Stimulated activated CD8-positive, alpha-beta memory T cell treated with anti-CD3 and anti-CD28 coated beads, Interleukin-7, amount 100 ng/mL, for 4 hours (primary cell): ENCODE measurements around the gene POLD3.
"Not testable (repeated sequence)": the region's sequence is repeated elsewhere in the genome, so short reads cannot be mapped to it uniquely, and the experiment has no call there.

Experiments
- DNase-seq, 2 donors: peaks; one replicate each; pipeline ENCODE4 v3.0.0-alpha.2; 2020; ENCODE audit warnings: low read depth in 2 of 2

Gene POLD3

DNA sequence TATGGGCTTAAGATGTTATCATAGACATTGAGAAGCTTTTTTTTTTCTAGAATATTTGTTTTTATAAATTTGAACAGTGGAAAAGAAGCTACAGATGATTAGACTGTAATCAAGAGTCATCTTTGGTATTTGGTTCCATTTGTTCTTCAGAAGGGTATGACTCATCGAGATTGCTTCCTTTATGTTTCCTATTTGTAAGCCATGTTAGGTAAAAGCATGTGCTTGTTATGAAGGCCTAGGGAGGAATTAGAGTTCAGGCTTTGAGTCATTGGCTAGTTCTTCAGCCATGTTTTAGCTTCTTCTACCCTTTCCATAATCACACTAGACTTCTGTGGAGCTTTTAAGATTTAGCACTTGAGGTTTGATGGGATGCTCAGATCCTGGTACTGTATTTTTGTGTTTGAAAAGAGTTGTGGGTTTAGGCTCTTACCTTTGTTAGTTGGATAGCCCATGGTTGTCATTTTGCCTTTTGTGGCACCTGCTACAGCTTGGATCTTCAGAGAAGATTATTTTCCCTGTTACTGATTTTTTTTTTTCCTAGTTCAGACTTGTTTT, 44.3 kb downstream of the POLD3 start:
- DNase-seq, result no peak

DNA sequence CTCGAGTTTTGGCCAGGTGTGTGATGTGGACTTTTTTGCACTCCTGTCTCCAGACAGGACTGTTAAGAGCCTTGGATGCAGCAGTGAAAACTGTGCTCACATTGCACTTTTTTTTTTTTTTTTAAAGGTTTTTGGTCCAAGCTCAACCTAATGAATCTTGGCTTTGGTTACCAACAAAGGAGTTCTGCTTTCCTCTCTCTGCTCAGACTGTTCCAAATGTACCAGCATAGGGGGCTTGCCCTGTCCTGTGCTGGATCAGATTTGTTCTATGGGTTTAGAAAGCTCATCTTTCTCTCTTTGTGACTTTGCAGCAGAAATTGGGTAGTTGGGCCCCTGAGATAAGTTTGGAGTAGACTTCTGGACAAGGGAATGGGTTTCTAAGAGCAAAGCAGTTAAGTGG, 45.3 kb downstream of the POLD3 start:
- DNase-seq, result no peak

DNA sequence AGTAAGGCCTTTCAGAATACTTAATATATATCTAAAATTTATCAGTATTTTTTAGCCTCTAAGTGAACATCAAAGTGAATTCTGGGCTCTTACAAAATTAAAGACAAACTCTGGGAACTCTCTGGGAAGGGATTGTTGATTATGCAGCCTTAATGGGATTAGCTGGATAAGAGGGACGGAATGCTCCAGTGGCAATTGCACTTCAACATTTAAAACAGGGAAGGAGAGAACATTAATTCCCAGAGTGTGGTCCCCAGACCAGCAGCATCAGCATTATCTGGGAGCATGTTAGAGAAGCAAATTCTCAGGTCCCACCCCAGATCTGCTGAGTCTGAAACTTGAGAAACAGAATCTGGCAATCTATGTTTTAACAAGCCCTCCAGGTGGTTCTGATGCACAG, 46.5 kb downstream of the POLD3 start:
- DNase-seq, result no peak

DNA sequence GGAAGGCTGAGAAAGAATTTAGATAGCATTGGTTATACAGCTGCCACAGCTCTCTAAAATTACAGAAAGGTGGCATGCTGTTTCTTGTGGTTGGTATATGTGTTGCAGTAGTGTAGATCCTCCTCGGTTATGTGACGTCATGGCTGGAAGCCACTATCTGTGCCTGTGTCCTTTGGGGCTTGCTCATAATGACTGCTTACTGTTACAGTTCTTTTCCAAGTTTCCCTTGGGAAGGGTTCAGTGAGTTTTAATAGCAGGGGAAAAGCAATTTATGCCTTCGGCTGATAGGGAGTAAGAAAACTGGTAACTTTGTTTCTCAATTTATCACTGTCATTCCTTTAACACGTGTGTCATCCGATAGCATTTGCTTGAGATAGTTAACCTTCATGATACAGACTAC, 47.2 kb downstream of the POLD3 start:
- DNase-seq, result no peak

DNA sequence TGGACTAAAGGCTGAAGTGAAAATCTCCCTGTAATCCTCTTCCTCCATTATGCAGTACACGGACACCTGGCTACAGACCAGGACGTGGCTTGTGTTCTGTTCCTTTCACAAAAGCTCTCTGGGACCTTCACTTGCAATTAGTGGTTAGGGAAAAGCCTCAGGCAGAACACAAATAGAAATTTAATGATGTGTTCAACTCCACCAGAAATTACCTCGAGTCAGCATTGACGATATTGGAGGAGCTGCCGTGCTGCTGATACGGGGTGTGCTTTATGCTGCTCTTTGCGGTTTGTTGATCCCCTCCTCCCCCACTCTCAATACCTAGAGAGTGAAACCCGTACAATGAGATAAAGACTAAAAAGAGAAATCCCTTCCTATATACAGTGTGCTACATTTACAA, 48.9 kb downstream of the POLD3 start:
- DNase-seq, result no peak

DNA sequence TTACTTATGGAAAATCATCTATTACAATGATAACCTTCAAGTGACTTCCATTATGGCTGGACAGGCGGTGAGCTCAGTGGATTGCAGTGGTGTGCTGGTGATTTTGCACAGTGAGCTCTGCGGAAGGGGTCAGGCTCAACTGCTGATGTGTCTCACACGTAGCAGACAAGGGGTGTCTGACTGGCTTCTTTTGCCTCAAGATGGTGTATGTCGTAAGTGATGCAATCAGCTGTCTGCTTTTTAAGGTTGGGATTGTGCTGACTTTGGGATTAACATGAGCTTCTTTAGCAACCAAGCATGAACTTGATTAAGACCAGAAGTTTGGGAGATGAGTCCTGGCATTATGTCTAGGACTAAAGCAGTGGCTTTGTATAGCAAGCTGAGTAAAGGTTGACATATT, 49.5 kb downstream of the POLD3 start:
- DNase-seq, result no peak

DNA sequence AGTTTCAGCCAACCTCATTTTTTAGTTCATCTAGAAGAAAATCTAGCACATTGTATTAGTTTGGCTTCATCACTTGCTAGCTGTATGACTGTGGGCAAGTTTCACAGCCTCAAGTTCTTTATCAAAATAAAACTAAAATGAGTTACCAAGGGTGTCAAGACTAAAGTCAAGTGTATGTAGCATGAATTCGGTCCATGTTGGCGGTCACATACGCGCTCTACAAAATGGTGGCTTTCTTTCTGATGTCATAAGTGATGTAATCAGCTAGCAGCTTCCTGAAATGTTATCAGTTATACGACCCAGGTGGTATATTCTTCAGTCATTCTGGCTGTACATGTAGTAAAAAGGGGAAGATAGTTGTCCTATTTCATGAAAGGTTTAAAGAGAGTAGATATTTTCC, 50.5 kb downstream of the POLD3 start:
- DNase-seq, result no peak

DNA sequence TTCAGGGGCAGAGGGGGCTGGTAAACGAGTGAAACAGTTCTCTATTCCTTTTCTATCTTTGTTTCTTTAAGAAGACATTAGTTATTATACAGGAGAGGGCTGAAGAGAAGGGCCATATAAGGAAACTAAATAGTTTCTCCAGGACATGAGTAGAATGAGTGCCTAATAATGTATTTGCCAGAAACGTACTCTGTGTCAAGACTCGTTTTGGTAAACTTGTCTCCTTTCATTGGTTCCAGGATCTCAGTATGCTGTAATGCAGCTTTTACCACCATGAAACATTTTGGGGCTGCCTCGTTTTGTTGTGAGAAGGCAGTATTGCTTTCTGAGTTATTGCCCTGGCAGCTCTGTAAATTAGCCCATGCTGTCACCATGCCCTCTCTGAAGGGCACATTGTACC, 51.7 kb downstream of the POLD3 start:
- no peak for DNase-seq

DNA sequence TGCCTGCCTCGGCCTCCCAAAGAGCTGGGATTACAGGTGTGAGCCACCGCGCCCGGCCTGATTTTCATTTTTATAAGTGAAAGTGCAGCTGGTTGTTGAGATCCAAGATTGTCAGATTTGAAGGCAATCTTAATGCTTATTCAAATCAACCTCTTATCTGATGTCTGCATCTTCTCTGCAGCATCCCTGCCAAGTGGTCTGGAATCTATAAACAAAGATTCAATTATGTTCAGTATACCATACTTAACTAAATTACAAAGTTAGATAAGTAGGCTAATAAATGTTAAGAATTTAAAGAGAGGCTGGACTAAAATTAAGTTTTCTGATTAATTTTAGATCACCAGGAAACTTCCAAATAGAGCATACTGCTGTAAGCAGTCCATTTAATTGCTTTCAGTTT, 53.8 kb downstream of the POLD3 start:
- DNase-seq, result no peak

DNA sequence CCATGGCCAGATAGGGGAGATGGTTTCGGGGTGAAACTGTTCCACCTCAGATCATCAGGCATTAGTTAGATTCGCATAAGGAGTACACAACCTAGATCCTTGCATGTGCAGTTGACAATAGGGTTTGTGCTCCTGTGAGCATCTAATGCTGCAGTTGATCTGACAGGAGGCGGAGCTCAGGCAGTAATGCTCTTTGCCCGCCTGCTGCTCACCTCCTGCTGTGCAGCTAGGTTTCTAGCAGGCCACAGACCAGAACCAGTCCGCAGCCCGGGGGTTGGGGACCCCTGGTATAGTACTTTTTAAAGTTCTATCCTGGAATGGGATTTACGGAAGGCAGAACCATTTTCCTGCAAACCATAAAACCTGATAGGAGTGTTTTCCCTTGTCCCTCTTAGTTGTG, 54.6 kb downstream of the POLD3 start:
- DNase-seq, result no peak

DNA sequence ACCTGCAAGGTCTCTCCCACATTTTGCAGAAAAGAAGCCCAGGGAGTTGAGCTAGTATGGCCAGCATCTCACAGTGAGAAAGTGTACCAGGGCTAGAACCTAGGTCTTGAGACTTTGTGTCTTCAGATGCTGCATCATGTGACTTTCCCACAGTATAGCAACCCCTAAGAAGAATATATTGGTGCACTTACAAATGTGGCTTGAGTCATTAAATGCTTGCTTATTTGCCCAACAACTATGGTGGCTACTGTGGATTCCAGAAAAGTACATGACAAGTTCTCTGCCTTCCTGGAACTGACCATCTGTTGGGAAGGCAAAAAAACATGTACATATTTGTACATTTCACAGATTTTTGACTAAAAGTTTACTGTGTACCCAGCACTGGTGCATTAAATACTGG, 55.0 kb downstream of the POLD3 start:
- no peak for DNase-seq

DNA sequence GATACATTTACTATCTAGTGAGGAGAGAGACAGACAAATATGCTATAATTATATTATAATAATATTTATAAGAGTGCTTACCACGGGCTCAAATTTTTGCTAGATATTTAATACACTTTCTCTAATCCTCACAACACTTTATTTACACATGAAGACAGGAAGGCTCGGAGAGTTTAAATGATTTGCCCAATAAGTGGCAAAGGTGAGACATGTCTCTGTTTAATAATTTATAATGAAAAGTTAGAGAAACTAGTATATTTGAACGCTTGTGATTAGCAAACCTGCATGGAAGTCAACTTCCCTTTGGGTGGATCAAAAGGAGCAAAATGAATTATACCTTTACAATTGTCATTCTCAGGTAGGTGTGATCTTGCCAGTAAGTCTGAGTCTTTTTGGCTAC, 55.4 kb downstream of the POLD3 start:
- no peak for DNase-seq

DNA sequence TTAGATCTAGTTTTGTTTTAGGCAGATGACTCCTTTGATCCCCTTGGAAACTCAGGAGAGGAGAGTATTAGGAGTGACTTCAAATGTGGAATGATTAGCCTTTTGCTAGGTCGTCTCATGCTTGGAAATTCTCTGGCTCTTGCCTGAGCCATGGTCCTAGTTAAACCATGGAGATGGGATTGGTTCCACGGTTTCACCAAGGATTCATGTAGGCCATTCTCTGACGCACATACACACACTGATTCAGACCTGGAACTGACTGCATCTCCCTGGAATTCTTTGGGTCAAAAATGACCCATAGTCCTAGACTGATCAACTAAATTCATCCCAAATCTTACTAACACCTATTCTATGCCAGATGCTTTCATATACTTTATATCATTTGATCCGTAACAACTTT, 56.5 kb downstream of the POLD3 start:
- DNase-seq, result no peak

DNA sequence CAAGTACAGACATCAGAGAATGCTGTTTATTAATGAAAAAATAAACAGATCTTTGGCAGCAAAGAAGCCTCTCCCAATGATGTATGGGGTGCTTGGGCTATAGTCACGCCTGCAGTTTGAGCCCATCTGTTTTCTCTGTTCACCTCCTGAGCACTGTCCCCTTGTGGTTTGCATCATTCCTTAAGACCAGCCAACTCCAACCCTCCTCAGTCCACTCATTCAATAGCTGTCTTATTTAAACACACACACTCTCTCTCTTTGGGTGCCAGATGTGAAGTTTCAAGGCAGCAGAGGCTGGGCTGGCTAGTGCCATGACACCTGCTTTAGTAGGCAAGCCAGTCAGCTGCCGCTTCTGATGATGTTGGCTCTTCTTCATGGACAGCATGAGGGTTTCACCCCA, 58.1 kb downstream of the POLD3 start:
- DNase-seq, result no peak

DNA sequence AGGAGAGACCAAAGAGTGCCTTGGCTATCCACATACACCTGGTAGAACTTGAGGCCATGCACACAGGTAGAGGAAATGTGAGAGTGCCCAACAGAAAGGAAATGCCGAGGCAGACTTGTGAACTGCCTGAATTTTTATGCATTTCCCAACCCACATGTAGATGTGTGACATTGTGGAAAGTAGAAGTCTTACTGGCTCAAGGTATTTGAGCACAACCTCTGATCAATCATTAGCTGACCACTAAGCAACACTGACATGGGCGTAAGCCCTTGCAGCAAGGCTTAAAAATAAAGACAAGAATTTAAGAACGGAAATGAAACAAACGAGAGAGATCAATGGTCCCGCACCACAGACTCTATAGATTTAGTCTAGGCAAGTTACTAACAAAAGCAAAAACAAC, 62.6 kb downstream of the POLD3 start:
- no peak for DNase-seq

DNA sequence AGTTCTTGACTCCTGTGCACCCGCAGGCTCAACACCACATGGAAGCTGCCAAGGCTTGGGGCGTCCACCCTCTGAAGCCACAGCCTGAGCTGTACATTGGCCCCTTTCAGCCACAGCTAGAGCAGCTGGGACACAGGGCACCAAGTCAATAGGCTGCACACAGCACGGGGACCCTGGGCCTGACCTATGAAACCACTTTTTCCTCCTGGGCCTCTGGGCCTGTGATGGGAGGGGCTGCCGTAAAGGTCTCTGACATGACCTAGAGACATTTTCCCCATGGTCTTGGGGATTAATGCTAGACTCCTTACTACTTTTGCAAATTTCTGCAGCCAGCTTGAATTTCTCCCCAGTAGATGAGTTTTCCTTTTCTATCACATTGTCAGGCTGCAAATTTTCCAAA, 66.7 kb downstream of the POLD3 start:
- not testable (repeated sequence) for DNase-seq

DNA sequence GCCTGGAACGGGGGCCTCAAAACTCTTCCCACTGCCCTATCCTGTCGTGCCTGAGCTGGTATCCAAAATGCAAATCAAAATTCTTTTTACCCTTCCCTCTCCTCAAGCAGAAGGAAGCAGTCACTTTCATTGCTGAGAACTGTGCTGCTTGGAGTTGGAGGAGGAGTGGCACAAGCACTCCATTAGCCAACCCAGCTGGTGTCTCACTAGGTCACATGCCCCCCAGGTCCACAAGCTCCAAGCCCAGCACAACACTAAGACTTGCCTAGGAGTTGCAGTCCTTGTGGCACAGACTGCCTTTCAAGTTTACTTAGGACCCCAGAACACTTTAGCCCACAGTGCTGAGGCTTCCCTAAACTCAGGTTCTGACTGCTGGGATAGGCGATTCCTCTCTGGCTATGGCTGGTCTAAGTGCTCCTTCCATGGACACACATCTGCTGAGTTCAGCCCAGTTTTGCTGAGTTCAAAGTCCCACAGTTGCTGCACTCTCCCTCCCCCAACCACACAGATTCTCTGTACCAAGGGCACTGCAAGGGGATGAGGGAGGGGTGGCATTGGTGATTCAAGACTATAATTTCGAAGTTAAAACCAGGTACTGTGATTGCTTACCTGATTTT, 70.2 kb downstream of the POLD3 start:
- no peak for DNase-seq

DNA sequence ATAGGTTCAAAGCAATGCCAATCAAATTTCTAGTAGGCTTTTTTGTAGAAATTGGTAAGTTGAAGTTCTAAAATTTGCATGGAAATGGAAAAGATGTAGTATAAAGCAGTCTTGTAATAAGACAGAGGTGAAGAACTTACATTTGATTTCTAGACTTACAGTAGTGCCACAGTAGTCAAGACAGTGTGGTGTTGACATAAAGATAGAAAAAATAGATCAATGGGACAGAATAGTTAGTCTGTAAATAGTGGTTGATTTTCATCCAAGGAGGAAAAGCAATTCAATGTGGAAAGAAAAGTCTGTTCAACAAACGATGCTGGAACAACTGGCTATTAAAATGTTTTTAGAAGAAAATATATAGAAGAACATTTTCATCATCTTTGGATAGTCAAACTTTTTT, 70.9 kb downstream of the POLD3 start:
- no peak for DNase-seq

DNA sequence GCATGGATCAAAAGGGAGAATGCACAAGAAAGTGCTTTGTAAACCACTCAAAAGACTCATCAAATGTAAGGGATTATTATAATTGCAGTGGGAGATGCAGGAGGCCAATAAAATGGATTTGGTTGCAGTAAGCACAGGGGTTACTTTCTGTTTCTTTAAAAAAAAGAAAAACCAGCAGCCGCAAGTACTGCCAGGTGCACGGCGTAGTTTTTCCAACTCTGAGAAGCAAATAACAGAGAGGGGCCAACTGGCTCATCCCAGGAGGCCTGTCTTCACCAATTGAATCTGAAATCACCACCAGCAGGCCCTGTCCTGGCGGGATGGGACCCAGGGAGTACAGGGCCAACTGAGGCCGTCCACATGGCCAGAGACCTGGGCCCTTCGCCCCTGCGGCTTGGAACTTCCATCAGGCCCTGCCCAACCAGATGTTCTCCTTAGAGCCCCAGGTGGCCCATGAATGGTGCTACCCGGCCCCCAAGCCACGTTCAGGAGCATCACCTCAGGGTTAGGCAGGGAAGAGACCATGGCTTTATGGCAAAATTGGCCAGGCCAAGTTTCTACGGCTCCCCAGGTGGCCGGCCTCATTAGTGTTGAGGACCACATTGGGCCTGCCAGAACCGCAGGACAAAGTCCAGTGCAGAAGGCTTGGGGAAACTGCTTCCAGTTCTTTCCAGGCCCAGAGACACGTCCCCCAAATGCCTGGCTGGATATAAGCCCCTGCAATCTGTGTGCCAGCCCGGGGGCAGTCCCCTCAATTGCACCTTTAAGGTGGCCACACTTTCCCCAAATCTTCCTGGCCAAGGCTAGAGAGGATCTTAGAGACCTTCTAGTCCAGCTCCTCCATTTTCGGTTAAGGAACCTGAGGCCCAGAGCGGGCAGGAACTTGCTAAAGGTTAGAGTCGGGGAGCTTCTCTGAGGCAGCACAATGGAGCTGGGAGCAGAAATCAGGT, 77.1 kb downstream of the POLD3 start:
- no peak for DNase-seq

DNA sequence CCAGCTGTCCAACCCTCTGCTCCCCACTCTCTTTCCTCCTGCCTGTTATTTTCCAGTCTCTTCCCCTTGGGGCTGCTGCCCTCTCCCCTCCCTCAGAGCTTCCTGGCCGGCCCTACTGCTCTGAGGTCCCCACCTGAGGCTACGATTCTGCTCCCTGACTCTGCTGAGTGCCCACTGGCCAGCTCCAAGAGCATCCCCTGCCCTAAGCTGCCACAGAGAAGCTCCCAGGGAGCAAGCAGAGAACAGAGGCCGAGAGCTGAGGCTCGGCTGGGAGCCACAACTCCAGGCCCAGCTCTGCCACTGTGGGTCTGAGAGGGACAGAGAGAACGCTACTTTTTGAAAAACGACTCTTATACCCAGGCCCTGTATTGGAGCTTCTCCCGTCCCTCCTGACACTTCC, 77.8 kb downstream of the POLD3 start:
- no peak for DNase-seq

DNA sequence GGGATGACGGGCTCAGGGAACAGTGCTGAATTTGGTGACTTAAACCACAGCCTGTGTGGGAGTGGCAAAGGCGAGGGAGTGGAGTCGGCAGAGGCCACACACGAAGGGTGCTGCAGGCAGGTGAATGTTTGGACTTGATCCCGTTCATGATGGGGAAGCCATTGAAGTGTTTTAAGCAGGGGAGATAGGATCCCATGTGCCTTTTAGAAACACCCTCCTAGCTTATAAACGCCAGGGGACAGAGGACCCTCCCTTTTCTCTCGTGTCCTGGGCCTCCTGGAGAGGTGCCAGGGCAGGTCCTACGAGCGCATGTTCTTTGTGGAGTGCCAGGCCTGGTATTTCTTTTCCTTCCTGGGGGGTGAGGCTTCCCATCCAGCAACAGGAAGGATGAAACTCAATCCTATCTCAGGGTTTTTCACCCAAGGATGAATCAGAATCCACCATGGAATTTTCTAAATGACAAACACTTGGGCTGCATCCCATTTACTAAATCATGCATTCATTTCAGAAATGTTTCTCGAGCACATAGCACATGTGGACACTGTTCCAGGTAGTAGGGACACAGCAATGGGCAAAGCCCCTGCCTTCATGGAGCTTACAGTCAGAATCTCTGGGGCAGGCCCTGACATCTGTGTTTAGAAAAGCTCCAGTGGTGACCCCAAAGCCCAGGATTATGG, 79.3 kb downstream of the POLD3 start:
- DNase-seq, result no peak

DNA sequence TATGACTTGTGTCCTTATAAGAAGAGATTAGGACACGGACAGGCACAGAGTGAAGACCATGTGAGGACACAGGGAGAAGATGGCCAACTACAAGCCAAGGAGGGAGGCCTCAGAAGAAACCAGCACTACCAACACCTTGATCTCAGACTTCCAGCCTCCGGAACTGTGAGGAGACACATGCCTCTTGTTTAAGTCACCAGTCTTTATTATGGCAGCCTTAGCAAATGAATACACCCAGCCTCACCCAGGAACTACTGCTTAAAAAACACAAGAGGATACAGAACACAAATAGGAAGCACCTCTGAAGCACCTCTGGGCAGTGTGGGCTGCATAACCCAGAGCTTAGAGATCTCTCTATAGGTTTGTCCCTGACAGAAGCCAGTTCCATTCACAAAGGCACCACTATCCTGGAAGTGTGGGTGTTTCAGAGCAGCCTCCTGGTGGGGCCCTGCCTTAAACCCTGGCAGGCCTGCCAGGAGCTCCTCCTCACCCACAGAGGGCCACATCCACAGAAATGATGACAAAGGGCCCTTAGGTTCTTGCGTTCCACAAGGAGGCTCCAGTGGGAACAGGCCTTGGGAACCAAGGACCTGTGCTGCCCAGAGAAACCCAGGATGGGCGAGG, 80.1 kb downstream of the POLD3 start:
- DNase-seq, result no peak
